ENCODE results near the gene SH3PXD2A.

GRCh38 chr10:103764296-103765088 is 90.9 kb downstream of the SH3PXD2A start:
- no peak for TF ChIP-seq CTCF (IDR thresholded peaks at IDR 0.05)
- TF ChIP-seq EZH2 (IDR thresholded peaks at IDR 0.05) = no peak

Data from neural progenitor cell (in vitro differentiated cells).